ENCODE data around the gene SIRPA.

GRCh38 chr20:1965520-1966351, 70.5 kb downstream of the SIRPA start:
- TF ChIP-seq EZH2phosphoT487 (IDR thresholded peaks at IDR 0.05; ENCODE audit: borderline replicate concordance, low read length) (no peak), EZH2 (IDR thresholded peaks at IDR 0.05; ENCODE audit: low read length, unreplicated experiment) (no peak)
- TF ChIP-seq, protein P1, sequence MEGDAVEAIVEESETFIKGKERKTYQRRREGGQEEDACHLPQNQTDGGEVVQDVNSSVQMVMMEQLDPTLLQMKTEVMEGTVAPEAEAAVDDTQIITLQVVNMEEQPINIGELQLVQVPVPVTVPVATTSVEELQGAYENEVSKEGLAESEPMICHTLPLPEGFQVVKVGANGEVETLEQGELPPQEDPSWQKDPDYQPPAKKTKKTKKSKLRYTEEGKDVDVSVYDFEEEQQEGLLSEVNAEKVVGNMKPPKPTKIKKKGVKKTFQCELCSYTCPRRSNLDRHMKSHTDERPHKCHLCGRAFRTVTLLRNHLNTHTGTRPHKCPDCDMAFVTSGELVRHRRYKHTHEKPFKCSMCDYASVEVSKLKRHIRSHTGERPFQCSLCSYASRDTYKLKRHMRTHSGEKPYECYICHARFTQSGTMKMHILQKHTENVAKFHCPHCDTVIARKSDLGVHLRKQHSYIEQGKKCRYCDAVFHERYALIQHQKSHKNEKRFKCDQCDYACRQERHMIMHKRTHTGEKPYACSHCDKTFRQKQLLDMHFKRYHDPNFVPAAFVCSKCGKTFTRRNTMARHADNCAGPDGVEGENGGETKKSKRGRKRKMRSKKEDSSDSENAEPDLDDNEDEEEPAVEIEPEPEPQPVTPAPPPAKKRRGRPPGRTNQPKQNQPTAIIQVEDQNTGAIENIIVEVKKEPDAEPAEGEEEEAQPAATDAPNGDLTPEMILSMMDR (conservative IDR thresholded peaks at IDR 0.05; ENCODE audit: low read depth, low read length): peak; percentile 99

Data from PC-3 (cell line).